GM12878 (cell line): ENCODE measurements around the gene CDCP1.

Source experiments
- BMI1 ChIP-seq: fragments of 450-650 bp; IDR thresholded peaks from 2 replicates; pipeline ENCODE4 v1.6.1; 2016; ENCODE audit warnings: mild to moderate bottlenecking, moderate library complexity, borderline replicate concordance
- CTCF ChIP-seq, 3 experiments: IDR thresholded peaks in 2 of 3; conservative IDR thresholded peaks in 1 of 3; 2 replicates each; pipeline ENCODE4 v1.5.1; 2011; ENCODE audit warnings: low read depth in 3 of 3, low read length in 3 of 3, mild to moderate bottlenecking in 3 of 3, control low read depth in 2 of 3, moderate library complexity in 2 of 3, inconsistent platforms in 1 of 3, mixed read lengths in 1 of 3; ENCODE audit not compliant: control insufficient read depth in 2 of 3, insufficient read depth in 1 of 3; ENCODE audit errors: extremely low read depth in 1 of 3
- CUX1 ChIP-seq: IDR thresholded peaks from 2 replicates; pipeline ENCODE4 v1.6.1; 2012; ENCODE audit warnings: improper control_type of control experiment, low read depth, low read length; ENCODE audit not compliant: insufficient replicate concordance
- EP300 ChIP-seq, 2 experiments: fragments of 150-350 bp in 1 of 2; IDR thresholded peaks; 2 replicates each; pipeline ENCODE4 v1.6.1; 2011 to 2012; ENCODE audit warnings: low read depth in 2 of 2, low read length in 2 of 2, borderline replicate concordance in 1 of 2, improper control_type of control experiment in 1 of 2, inconsistent platforms in 1 of 2; ENCODE audit not compliant: control insufficient read depth in 1 of 2
- POLR2AphosphoS5 ChIP-seq: IDR thresholded peaks from 2 replicates; pipeline ENCODE4 v1.6.1; 2011; ENCODE audit warnings: mild to moderate bottlenecking, low read length, inconsistent platforms

- TF ChIP-seq CTCF (IDR thresholded peaks at IDR 0.05 in 2 of 3, conservative IDR thresholded peaks at IDR 0.05 in 1 of 3; ENCODE audit: control insufficient read depth in 2 of 3, extremely low read depth in 1 of 3, insufficient read depth in 1 of 3, low read depth in 3 of 3, low read length in 3 of 3): no peak
- TF ChIP-seq POLR2AphosphoS5: no peak
- no peak for TF ChIP-seq EP300 (IDR thresholded peaks at IDR 0.05; ENCODE audit: borderline replicate concordance in 1 of 2, control insufficient read depth in 1 of 2, low read depth in 2 of 2, low read length in 2 of 2)
- TF ChIP-seq BMI1: no peak
- TF ChIP-seq CUX1: no peak
These were observed 55.3 kb downstream of the CDCP1 start for GRCh38 chr3:45090855-45091254.
